GM23248 (cell line): ENCODE results near the gene B3GNT2.

ENCODE experiments used
- EZH2 ChIP-seq: fragments of 200-600 bp; sonication (generic); IDR thresholded peaks from 2 replicates; pipeline ENCODE4 v1.6.1; 2018; ENCODE audit warnings: antibody characterized with exemption, mild to moderate bottlenecking; ENCODE audit not compliant: insufficient read depth, poor library complexity, severe bottlenecking
- EZH2phosphoT487 ChIP-seq: fragments of 200-600 bp; sonication (generic); IDR thresholded peaks from 2 replicates; pipeline ENCODE4 v1.6.1; 2018; ENCODE audit warnings: antibody characterized with exemption, moderate library complexity, mild to moderate bottlenecking, low read depth; ENCODE audit not compliant: insufficient read depth

DNA sequence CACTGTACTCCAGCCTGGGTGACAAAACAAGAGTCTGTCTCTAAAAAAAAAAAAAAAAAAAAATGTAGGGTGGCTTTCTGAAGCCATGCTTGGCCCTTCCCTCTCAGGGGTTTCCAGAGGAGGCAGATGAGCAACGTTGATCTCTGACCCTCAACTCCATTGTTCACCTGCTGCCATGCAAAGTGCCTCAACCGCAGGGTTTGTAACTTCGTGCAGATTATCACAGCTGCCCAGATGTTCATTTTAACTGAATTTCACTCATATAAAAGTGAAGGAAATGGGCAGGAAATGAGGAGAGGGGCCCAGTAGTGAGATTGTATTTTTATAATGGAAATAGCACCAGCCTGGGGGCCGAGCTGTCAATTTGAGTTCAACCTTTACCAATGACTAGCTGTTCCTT is 14.9 kb upstream of the B3GNT2 start:
- TF ChIP-seq EZH2phosphoT487 (no peak), EZH2 (no peak)
